GM12873 (cell line): ENCODE data around the gene VDAC2.

Experiments
- CTCF ChIP-seq: IDR thresholded peaks from 2 replicates; pipeline ENCODE4 v1.5.1; 2012; ENCODE audit warnings: low read depth, mild to moderate bottlenecking, moderate library complexity, low read length, control low read depth; ENCODE audit not compliant: insufficient read depth; ENCODE audit errors: missing control alignments

VDAC2 gene

GRCh38 chr10:75205908-75206307 is 4.7 kb upstream of the VDAC2 start:
- no peak for TF ChIP-seq CTCF

GRCh38 chr10:75207079-75207856 is 3.3 kb upstream of the VDAC2 start:
- no peak for TF ChIP-seq CTCF

GRCh38 chr10:75207857-75208144 is 2.8 kb upstream of the VDAC2 start:
- no peak for TF ChIP-seq CTCF

- no peak for TF ChIP-seq CTCF
Measured at GRCh38 chr10:75208181-75208580, 2.4 kb upstream of the VDAC2 start.

- TF ChIP-seq CTCF = no peak
Measured at GRCh38 chr10:75209086-75209920, 1.3 kb upstream of the VDAC2 start.

GRCh38 chr10:75209921-75210281 is 695 bp upstream of the VDAC2 start:
- TF ChIP-seq CTCF = no peak

- no peak for TF ChIP-seq CTCF
Measured at GRCh38 chr10:75211007-75211691, 553 bp downstream of the VDAC2 start.
